HG02943 (cell line): ENCODE data around the gene CCR2.

Source experiments
- ATAC-seq: cut with Tn5 transposase; IDR thresholded peaks from one replicate; pipeline ENCODE4 v1.9.1; 2021; ENCODE audit warnings: mild to moderate bottlenecking, low read depth, moderate library complexity; ENCODE audit not compliant: unreplicated experiment

The CCR2 gene

DNA sequence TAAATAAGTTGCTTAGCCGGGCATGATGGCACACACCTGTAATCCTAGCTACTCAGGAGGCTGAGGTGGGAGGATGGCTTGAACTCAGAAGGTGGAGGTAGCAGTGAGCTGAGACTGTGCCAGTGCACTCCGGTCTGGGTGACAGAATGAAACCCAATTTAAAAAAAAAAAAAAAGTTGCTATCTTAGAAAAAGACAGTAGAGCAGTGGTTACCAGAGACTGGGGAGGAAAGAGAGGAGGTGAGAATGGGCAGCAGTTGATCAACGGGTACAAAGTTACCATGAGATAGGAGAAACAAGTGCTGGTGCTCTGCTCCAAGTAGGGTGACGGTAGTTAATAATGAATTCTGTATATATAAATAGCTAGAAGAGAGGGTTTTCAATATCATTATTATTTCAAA lies 821 bp upstream of the CCR2 start:
- ATAC-seq, result no peak

- no peak for ATAC-seq
These were observed 567 bp downstream of the CCR2 start for GRCh38 chr3:46354478-46354877.

DNA sequence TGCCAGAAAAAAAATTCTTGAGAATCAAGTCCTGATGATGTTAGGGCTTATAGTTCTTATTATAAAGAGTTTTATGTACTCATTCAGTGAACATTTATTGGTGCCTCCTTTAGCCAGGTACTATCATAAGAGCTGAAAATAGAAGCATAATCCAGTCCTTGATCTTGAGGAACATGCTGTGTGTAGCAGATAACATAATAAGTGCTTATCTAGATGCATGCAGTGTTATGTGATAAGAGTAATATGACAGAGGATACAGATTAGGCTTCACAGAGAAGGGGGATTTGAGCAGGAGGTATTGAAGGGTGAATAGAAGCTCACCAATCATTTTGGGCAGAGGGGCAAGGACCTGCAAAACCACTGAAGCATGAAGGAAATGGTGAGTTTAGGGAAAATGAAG lies 1.1 kb downstream of the CCR2 start:
- ATAC-seq, result no peak

DNA sequence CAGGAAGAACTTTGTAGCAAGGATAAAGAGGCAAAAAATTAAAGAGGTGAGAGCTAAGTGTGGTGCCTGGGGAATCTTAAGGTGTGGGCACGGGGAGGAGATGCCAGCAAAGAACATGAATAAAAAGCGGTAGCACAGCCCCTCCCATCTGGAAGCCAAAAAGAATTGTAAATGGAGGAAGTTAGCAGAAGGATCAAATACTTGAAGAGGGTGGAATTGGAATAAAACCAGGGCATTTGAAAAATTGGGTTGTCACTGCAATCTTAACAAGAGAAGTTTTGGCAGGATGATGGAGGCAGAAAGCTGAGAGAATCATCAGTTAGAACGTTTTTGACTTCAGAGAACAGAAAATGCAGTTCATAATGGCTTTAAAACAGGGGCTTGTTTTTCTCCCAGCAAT lies 2.4 kb downstream of the CCR2 start:
- ATAC-seq, result no peak

DNA sequence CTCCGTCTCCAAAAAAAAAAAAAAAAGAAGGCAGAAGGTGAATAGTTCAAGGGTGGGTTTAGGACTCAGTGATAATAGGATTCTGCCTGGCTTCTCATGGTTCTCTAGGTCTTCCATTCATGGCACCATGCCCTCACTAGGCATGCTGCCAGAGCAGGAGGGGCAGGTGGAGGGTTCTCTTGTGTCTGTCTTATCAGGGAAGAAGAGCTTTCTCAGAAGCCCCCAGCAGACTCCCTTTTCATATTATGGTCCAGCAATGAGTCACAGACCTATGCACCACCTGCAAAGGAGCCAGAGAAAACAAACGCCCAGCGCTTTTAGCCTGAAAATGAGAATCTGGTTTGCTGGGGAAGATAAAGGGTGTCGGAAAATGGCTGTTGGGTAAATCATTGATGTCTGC lies 3.0 kb downstream of the CCR2 start:
- no peak for ATAC-seq

DNA sequence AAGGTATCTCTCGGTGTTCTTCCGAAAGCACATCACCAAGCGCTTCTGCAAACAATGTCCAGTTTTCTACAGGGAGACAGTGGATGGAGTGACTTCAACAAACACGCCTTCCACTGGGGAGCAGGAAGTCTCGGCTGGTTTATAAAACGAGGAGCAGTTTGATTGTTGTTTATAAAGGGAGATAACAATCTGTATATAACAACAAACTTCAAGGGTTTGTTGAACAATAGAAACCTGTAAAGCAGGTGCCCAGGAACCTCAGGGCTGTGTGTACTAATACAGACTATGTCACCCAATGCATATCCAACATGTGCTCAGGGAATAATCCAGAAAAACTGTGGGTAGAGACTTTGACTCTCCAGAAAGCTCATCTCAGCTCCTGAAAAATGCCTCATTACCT lies 4.6 kb downstream of the CCR2 start:
- no peak for ATAC-seq

DNA sequence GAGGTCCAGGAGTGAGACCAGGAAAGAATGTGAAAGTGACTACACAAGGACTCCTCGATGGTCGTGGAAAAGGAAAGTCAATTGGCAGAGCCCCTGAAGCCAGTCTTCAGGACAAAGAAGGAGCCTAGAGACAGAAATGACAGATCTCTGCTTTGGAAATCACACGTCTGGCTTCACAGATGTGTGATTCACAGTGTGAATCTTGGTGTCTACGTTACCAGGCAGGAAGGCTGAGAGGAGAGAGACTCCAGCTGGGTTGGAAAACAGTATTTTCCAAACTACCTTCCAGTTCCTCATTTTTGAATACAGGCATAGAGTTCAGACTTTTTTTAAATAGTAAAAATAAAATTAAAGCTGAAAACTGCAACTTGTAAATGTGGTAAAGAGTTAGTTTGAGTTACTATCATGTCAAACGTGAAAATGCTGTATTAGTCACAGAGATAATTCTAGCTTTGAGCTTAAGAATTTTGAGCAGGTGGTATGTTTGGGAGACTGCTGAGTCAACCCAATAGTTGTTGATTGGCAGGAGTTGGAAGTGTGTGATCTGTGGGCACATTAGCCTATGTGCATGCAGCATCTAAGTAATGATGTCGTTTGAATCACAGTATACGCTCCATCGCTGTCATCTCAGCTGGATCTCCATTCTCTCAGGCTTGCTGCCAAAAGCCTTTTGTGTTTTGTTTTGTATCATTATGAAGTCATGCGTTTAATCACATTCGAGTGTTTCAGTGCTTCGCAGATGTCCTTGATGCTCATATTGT lies 6.0 kb downstream of the CCR2 start:
- no peak for ATAC-seq

DNA sequence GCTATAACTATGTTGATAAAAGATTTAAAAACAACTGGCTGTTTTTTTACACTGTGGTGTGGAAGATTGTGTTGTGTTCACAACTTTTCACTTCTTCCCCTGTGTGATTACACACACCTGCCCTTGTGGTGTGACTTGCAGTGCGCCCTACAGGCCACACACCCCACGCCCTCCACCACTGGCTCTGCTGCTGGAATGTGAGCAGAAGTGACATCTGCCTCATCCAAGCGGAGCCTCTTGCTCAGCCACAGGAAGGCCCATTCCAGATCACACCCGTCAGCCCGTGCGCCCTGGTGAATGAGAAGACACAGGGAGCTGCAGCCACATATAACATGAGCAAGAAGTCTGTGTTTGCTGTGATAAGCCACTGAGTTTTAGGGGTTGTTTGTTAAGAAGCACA lies 7.0 kb downstream of the CCR2 start:
- no peak for ATAC-seq

GRCh38 chr3:46361408-46362283 lies 7.7 kb downstream of the CCR2 start:
- ATAC-seq, result no peak

GRCh38 chr3:46365041-46365440 lies 11.1 kb downstream of the CCR2 start:
- ATAC-seq, result no peak

- no peak for ATAC-seq
These were observed 12.0 kb downstream of the CCR2 start for GRCh38 chr3:46365737-46366524.

DNA sequence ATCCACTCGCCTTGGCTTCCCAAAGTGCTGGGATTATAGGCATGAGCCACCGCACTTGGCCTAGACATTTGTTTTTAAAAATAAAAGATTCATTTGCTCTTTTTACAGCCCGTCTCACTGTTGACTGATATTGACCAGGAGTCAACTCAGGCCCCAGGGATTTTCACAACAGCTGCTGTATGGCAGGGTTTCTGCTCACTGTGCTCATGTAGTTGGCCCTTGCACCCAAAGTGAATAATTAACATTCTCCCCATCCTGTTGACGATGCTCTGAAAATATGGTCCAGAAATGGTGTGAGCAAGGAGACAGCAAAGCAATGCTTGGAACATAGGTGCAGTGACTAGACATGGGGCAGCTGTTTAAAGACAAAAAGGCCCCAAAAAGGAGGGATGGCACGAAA lies 13.9 kb downstream of the CCR2 start:
- no peak for ATAC-seq

- ATAC-seq, result no peak
These were observed 14.7 kb downstream of the CCR2 start for GRCh38 chr3:46368569-46368968.

- no peak for ATAC-seq
These were observed 15.2 kb downstream of the CCR2 start for GRCh38 chr3:46369151-46369550.

DNA sequence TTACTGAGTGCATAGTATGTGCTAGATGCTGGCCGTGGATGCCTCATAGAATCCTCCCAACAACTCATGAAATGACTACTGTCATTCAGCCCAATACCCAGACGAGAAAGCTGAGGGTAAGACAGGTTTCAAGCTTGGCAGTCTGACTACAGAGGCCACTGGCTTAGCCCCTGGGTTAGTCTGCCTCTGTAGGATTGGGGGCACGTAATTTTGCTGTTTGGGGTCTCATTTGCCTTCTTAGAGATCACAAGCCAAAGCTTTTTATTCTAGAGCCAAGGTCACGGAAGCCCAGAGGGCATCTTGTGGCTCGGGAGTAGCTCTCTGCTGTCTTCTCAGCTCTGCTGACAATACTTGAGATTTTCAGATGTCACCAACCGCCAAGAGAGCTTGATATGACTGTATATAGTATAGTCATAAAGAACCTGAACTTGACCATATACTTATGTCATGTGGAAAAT lies 15.8 kb downstream of the CCR2 start:
- ATAC-seq, result no peak

DNA sequence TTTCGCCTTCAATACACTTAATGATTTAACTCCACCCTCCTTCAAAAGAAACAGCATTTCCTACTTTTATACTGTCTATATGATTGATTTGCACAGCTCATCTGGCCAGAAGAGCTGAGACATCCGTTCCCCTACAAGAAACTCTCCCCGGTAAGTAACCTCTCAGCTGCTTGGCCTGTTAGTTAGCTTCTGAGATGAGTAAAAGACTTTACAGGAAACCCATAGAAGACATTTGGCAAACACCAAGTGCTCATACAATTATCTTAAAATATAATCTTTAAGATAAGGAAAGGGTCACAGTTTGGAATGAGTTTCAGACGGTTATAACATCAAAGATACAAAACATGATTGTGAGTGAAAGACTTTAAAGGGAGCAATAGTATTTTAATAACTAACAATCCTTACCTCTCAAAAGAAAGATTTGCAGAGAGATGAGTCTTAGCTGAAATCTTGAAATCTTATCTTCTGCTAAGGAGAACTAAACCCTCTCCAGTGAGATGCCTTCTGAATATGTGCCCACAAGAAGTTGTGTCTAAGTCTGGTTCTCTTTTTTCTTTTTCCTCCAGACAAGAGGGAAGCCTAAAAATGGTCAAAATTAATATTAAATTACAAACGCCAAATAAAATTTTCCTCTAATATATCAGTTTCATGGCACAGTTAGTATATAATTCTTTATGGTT lies 17.1 kb downstream of the CCR2 start, which contains the start of gene CCR5:
CCR5 (plus strand) TSS at position 108 of the 680 bp plus-strand sequence. CDS start 1,957 bp downstream, outside the sequence.
- no peak for ATAC-seq

DNA sequence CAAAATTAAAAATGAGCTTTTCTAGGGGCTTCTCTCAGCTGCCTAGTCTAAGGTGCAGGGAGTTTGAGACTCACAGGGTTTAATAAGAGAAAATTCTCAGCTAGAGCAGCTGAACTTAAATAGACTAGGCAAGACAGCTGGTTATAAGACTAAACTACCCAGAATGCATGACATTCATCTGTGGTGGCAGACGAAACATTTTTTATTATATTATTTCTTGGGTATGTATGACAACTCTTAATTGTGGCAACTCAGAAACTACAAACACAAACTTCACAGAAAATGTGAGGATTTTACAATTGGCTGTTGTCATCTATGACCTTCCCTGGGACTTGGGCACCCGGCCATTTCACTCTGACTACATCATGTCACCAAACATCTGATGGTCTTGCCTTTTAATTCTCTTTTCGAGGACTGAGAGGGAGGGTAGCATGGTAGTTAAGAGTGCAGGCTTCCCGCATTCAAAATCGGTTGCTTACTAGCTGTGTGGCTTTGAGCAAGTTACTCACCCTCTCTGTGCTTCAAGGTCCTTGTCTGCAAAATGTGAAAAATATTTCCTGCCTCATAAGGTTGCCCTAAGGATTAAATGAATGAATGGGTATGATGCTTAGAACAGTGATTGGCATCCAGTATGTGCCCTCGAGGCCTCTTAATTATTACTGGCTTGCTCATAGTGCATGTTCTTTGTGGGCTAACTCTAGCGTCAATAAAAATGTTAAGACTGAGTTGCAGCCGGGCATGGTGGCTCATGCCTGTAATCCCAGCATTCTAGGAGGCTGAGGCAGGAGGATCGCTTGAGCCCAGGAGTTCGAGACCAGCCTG lies 17.8 kb downstream of the CCR2 start:
- no peak for ATAC-seq

- ATAC-seq, result no peak
These were observed 18.8 kb downstream of the CCR2 start for GRCh38 chr3:46372492-46373359.
